Keratinocyte (primary cell): ENCODE data around the gene ARRDC4. TPM values are rescaled to one million over a fixed set of nuclear protein-coding genes. Genes with fewer than 3 reads are reported as not detected.

Experiments
- DNase-seq: peaks from one replicate; pipeline ENCODE4 v3.0.0-alpha.2; 2011; ENCODE audit warnings: low read depth, missing footprints, low spot score
- FAIRE-seq: peaks from 2 replicates; lab custom pipeline; 2011; peaks lifted over from hg19 to GRCh38; lab: Jason Lieb, UNC
- H2AFZ ChIP-seq: 2 replicates; pipeline ENCODE4 v1.6.0; 2012; ENCODE audit warnings: low read length, control low read depth, inconsistent platforms; ENCODE audit not compliant: control insufficient read depth
- H3K27ac ChIP-seq: 2 replicates; pipeline ENCODE4 v1.5.1; 2011; ENCODE audit warnings: low read length; ENCODE audit not compliant: control insufficient read depth, insufficient read depth
- H3K27me3 ChIP-seq: 3 replicates; pipeline ENCODE4 v1.6.0; 2011; ENCODE audit warnings: low read length; ENCODE audit not compliant: control insufficient read depth, insufficient read depth; ENCODE audit errors: extremely low read depth
- H3K36me3 ChIP-seq, 2 experiments: 2 replicates in 1 of 2; 3 replicates in 1 of 2; pipeline ENCODE4 v1.5.1; 2011; ENCODE audit warnings: low read length in 2 of 2, mild to moderate bottlenecking in 1 of 2; ENCODE audit not compliant: control insufficient read depth in 2 of 2, insufficient read depth in 2 of 2; ENCODE audit errors: extremely low read depth in 1 of 2
- H3K4me1 ChIP-seq: 3 replicates; pipeline ENCODE4 v1.5.1; 2011; ENCODE audit warnings: low read length; ENCODE audit not compliant: control insufficient read depth, insufficient read depth; ENCODE audit errors: extremely low read depth
- H3K4me2 ChIP-seq: 3 replicates; pipeline ENCODE4 v1.6.0; 2011; ENCODE audit warnings: low read depth, low read length; ENCODE audit not compliant: control insufficient read depth, insufficient read depth; ENCODE audit errors: extremely low read depth
- H3K4me3 ChIP-seq, 3 experiments: fragments of 200-600 bp in 1 of 3; sonication (generic) in 1 of 3; 2 replicates in 2 of 3; 3 replicates in 1 of 3; pipeline ENCODE4 v1.5.1; 2011 to 2016; ENCODE audit warnings: low read length in 3 of 3, mild to moderate bottlenecking in 3 of 3, control low read depth in 2 of 3, inconsistent platforms in 1 of 3, low read depth in 1 of 3, mixed read lengths in 1 of 3, mixed run types in 1 of 3, moderate library complexity in 1 of 3; ENCODE audit not compliant: control insufficient read depth in 2 of 3, insufficient read depth in 2 of 3; ENCODE audit errors: extremely low read depth in 1 of 3
- H3K79me2 ChIP-seq: 2 replicates; pipeline ENCODE4 v1.6.0; 2012; ENCODE audit warnings: low read length; ENCODE audit not compliant: control insufficient read depth, insufficient read depth
- H3K9ac ChIP-seq: 3 replicates; pipeline ENCODE4 v1.6.0; 2011; ENCODE audit warnings: low read length; ENCODE audit not compliant: control insufficient read depth, insufficient read depth; ENCODE audit errors: extremely low read depth
- H3K9me1 ChIP-seq: 3 replicates; pipeline ENCODE4 v1.6.0; 2011; ENCODE audit warnings: low read length; ENCODE audit not compliant: control insufficient read depth, insufficient read depth; ENCODE audit errors: extremely low read depth
- H3K9me3 ChIP-seq: 2 replicates; pipeline ENCODE4 v1.5.1; 2012; ENCODE audit warnings: low read depth, low read length; ENCODE audit not compliant: control insufficient read depth
- H4K20me1 ChIP-seq: 3 replicates; pipeline ENCODE4 v1.6.0; 2011; ENCODE audit warnings: low read length; ENCODE audit not compliant: control insufficient read depth, insufficient read depth; ENCODE audit errors: extremely low read depth
- CTCF ChIP-seq, 3 experiments: IDR thresholded peaks in 1 of 3; conservative IDR thresholded peaks in 1 of 3; optimal IDR thresholded peaks in 1 of 3; 2 replicates in 2 of 3; 3 replicates in 1 of 3; pipeline versions ENCODE3 to v1.5.1; 2011; ENCODE audit warnings: low read length in 3 of 3, mild to moderate bottlenecking in 3 of 3, moderate library complexity in 2 of 3, control low read depth in 1 of 3, inconsistent platforms in 1 of 3; ENCODE audit not compliant: insufficient read depth in 2 of 3; ENCODE audit errors: extremely low read depth in 1 of 3
- EZH2 ChIP-seq: IDR thresholded peaks from one replicate; pipeline ENCODE4 v1.6.1; 2012; ENCODE audit warnings: inconsistent platforms, mild to moderate bottlenecking, low read length, moderate library complexity
- dilution Hi-C: fragments of 300-500 bp; cut with MboI; formaldehyde crosslinking; loops from one replicate; pipeline ENCODE4 v1.7.0; 2020; ENCODE audit warnings: low sequenced_read_pairs; ENCODE audit not compliant: extremely low pct_ligation_motif_present
- polyA plus RNA-seq, 5 experiments: library from polyadenylated mRNA; depleted of rRNA in 3 of 5; stranded (reverse) in 3 of 5; stranded (forward) in 1 of 5; unstranded in 1 of 5; fragments of >200 nt; gene quantifications; 1 replicate in 1 of 5; 2 replicates in 3 of 5; 3 replicates in 1 of 5; pipeline versions ENCODE4 v1.2.1 to v1.2.3, GENCODE V29; 2011 to 2012; ENCODE audit warnings: missing spikeins in 2 of 5, low read depth in 1 of 5, low replicate concordance in 1 of 5

Gene ARRDC4
- polyA plus RNA-seq, 1 donor (not counting 4 experiments of a cell fraction or from before 2014, with no cell fraction given), result 34.6 TPM

- no peak overlapping the region for H2AFZ ChIP-seq
- no peak for DNase-seq
- H3K4me1 ChIP-seq, result no peaks in the 10 kb centered on the region
- H3K9me1 ChIP-seq, result no peaks in the 10 kb centered on the region
- H3K27ac ChIP-seq, result no peak overlapping the region
- H3K9ac ChIP-seq, result no peak overlapping the region
- H3K4me2 ChIP-seq, result no peak overlapping the region
- no peaks in the 10 kb centered on the region for H3K36me3 ChIP-seq
- no peaks in the 10 kb centered on the region for H4K20me1 ChIP-seq
- TF ChIP-seq EZH2, result no peak
- no peak for TF ChIP-seq CTCF (optimal IDR thresholded peaks at IDR 0.05 in 1 of 3, IDR thresholded peaks at IDR 0.05 in 1 of 3, conservative IDR thresholded peaks at IDR 0.05 in 1 of 3; ENCODE audit: extremely low read depth in 1 of 3, insufficient read depth in 2 of 3, low read length in 3 of 3)
- no peaks in the 10 kb centered on the region for H3K27me3 ChIP-seq
- dilution Hi-C loops, result no loop called here
- H3K4me3 ChIP-seq, result no peak overlapping the region
- H3K9me3 ChIP-seq, result no peaks in the 10 kb centered on the region
- no peaks in the 10 kb centered on the region for H3K79me2 ChIP-seq
- FAIRE-seq, result no peak
These were observed 58.4 kb downstream of the ARRDC4 start for GRCh38 chr15:98018761-98019351.
